Measurements from ENCODE around the gene GIN1. TPM values are rescaled to one million over a fixed set of nuclear protein-coding genes. Genes with fewer than 3 reads are reported as not detected.

GIN1 gene
- total and polyA plus RNA-seq, 4 experiments from 2014 or later = 10.0 to 15.2 (median 12.5) TPM

DNA sequence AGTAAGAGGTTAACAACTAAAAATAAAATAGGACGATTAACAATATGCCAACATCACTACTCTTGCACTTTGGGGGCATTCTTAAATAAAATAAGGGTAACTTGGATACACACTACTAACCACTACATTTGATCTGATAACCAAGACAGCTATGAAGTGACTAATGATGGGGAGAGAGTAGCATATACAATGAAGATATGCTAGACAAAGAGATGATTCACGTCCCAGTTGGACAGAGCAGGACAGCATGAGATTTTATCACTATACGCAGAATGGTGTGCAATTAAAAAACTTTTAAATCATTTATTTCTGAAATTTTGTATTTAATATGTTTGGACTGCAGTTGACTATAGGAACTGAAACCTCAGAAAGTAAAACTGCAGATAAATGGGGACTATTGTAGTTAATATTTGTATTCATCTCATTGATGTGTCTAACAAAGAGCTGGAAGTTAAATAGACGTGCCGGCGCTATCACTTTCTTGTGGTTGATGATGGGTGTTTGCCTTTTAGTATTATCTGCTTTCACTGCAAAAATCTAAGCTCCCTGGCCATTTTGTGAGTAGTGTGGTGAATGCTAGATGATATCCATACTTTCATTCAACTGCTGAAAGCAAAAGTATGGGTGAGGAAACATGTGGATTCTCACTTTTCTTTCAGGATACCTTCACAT, 18.7 kb downstream of the GIN1 start:
- Mint-ChIP-seq H3K4me1 (peaks cover 0 to 2% (median 0%) of the 10 kb centered on the region in 4 donors), H3K36me3 (peaks cover 40 to 44% of the 10 kb centered on the region in 2 donors), H3K4me3 (no peak overlapping the region), H3K9me3 (no peaks in the 10 kb centered on the region), H3K27me3 (no peaks in the 10 kb centered on the region), H3K27ac (no peak overlapping the region)
- no peak overlapping the region for H3K4me3 ChIP-seq (ENCODE audit: low read length in 2 of 2)
- H3K4me1 ChIP-seq (ENCODE audit: insufficient read depth, low read length) = no peaks in the 10 kb centered on the region
- DNase-seq = no peak
- no peak overlapping the region for H3K27ac ChIP-seq (ENCODE audit: low read depth, low read length)
- H3K27me3 ChIP-seq (ENCODE audit: insufficient read depth, low read length) = no peaks in the 10 kb centered on the region
- no peaks in the 10 kb centered on the region for H3K9me3 ChIP-seq (ENCODE audit: control insufficient read depth in 1 of 2, low read length in 2 of 2)
- no peaks in the 10 kb centered on the region for H3K36me3 ChIP-seq (ENCODE audit: insufficient read depth, low read length)
- ChIA-PET CTCF (ENCODE audit: partially characterized antibody) (interaction anchor here (0.7 kb wide), 1 partner anchor 320 kb away, joined by 3 read pairs; no protein-coding TSS in a partner anchor), POLR2A (ENCODE audit: partially characterized antibody) (no interaction called here)
- intact Hi-C loops (cut with micrococcal nuclease) = no loop called here

DNA sequence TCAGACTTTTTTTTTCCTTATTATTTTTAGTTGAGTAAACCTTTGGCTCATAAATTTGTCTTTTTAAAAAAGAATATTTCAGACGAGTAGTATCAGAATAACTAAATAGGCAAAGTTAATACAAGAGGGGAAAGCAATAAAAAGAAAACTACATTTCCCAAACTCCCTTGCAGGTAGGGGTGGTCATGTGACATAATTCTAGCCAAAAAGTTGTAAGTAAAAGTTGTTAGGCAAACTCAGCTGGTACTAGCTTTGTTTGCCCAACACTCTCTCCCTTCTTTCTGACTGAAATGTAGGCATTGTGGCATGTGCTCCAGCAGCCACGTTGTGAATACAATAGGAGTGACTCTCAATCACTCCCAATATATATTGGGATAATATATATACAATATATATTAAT, 20.9 kb downstream of the GIN1 start:
- Mint-ChIP-seq H3K9me3 (no peaks in the 10 kb centered on the region), H3K4me1 (peaks cover 0 to 2% (median 0%) of the 10 kb centered on the region in 4 donors), H3K27me3 (no peaks in the 10 kb centered on the region), H3K36me3 (peaks cover 43 to 50% of the 10 kb centered on the region in 2 donors), H3K27ac (no peak overlapping the region), H3K4me3 (no peak overlapping the region)
- DNase-seq = no peak
- intact Hi-C loops (cut with micrococcal nuclease) = no loop called here
- Histone ChIP-seq H3K4me1 (ENCODE audit: insufficient read depth, low read length) (no peaks in the 10 kb centered on the region), H3K36me3 (ENCODE audit: insufficient read depth, low read length) (no peaks in the 10 kb centered on the region), H3K4me3 (ENCODE audit: low read length in 2 of 2) (no peak overlapping the region), H3K27ac (ENCODE audit: low read depth, low read length) (no peak overlapping the region), H3K9me3 (ENCODE audit: control insufficient read depth in 1 of 2, low read length in 2 of 2) (no peaks in the 10 kb centered on the region), H3K27me3 (ENCODE audit: insufficient read depth, low read length) (no peaks in the 10 kb centered on the region)
- CTCF ChIA-PET (ENCODE audit: partially characterized antibody) = no interaction called here
- POLR2A ChIA-PET (ENCODE audit: partially characterized antibody) = interaction anchor here (1.3 kb wide), 1 partner anchor 21 kb away, joined by 5 read pairs; the partner anchor contains the start of genes GIN1 and PPIP5K2

DNA sequence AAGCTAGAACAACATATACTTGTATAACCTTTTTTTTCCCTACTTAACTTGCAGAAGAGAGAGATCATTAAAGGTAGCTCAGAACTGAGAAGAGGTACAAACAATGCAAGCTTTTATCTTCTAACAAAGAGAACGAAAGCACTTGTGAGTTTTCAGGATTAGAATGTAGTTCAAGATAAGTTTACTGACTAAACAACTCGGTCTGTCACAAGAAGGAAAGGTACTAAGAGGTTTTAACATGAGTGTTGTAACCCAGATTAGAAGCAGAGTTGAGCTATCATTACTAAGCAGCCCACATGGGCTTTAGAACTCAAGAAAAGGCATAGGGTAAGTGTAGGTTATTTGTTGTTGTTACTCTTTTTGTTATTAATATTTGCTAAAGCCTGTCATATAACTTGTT, 25.2 kb downstream of the GIN1 start:
- H3K4me1 Mint-ChIP-seq = peaks cover 0 to 2% (median 0%) of the 10 kb centered on the region in 4 donors
- peaks cover 44 to 52% of the 10 kb centered on the region in 2 donors for H3K36me3 Mint-ChIP-seq
- no peak overlapping the region for H3K4me3 Mint-ChIP-seq
- no peak for DNase-seq
- Histone ChIP-seq H3K36me3 (ENCODE audit: insufficient read depth, low read length) (no peaks in the 10 kb centered on the region), H3K27me3 (ENCODE audit: insufficient read depth, low read length) (no peaks in the 10 kb centered on the region), H3K4me1 (ENCODE audit: insufficient read depth, low read length) (no peaks in the 10 kb centered on the region), H3K27ac (ENCODE audit: low read depth, low read length) (no peak overlapping the region), H3K4me3 (ENCODE audit: low read length in 2 of 2) (no peak overlapping the region), H3K9me3 (ENCODE audit: control insufficient read depth in 1 of 2, low read length in 2 of 2) (no peaks in the 10 kb centered on the region)
- intact Hi-C loops (cut with micrococcal nuclease) = no loop called here
- H3K27me3 Mint-ChIP-seq = no peaks in the 10 kb centered on the region
- no peaks in the 10 kb centered on the region for H3K9me3 Mint-ChIP-seq
- peak overlapping the region in 1 of 7 donors; percentile 46 for H3K27ac Mint-ChIP-seq
- CTCF ChIA-PET (ENCODE audit: partially characterized antibody) = no interaction called here
- POLR2A ChIA-PET (ENCODE audit: partially characterized antibody) = no interaction called here

DNA sequence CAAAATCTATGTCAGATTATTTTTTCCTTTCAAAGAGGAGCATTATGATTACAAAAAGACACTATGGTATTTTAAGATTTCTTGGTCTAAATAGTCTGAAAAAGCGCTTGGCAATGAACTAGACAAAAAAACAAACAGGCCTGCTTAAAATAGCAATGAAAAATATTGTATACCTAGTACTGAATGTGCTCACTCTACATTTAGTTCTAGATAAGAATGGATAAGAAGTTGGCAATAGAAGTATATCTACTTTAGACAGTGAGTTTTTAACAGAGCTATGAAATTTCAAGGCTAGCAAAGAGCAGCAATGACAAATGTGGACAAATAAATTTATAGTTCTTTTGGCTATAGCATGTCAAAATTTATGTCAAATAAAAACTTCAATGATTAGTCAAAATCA, 26.2 kb downstream of the GIN1 start:
- Histone ChIP-seq H3K9me3 (ENCODE audit: control insufficient read depth in 1 of 2, low read length in 2 of 2) (no peaks in the 10 kb centered on the region), H3K27me3 (ENCODE audit: insufficient read depth, low read length) (no peaks in the 10 kb centered on the region), H3K27ac (ENCODE audit: low read depth, low read length) (no peak overlapping the region), H3K36me3 (ENCODE audit: insufficient read depth, low read length) (no peaks in the 10 kb centered on the region), H3K4me1 (ENCODE audit: insufficient read depth, low read length) (no peaks in the 10 kb centered on the region), H3K4me3 (ENCODE audit: low read length in 2 of 2) (no peak overlapping the region)
- Mint-ChIP-seq H3K27ac (no peak overlapping the region), H3K4me3 (no peak overlapping the region), H3K9me3 (no peaks in the 10 kb centered on the region), H3K4me1 (peaks cover 0 to 2% (median 0%) of the 10 kb centered on the region in 4 donors), H3K36me3 (peaks cover 47 to 55% of the 10 kb centered on the region in 2 donors), H3K27me3 (no peaks in the 10 kb centered on the region)
- CTCF ChIA-PET (ENCODE audit: partially characterized antibody) = no interaction called here
- intact Hi-C loops (cut with micrococcal nuclease) = no loop called here
- POLR2A ChIA-PET (ENCODE audit: partially characterized antibody) = no interaction called here
- DNase-seq = no peak

DNA sequence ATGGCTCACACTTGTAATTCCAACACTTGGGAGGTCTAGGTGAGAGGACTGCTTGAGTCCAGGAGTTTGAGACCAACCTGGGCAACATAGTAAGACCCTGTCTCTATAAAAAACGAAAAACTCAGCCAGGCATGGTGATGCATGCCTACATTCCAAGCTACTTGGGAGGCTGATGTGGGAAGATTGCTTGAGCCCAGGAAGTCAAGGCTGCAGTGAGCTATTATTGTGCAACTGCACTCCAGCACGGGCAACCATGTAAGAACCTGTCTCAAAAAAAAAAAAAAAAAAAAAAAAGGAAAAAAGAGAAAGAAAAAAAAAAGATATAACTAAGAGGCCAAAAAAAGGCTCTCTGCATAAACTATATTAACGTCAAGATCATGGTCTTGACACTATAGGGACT, 27.3 kb downstream of the GIN1 start:
- peaks cover 0 to 2% (median 0%) of the 10 kb centered on the region in 4 donors for H3K4me1 Mint-ChIP-seq
- Histone ChIP-seq H3K36me3 (ENCODE audit: insufficient read depth, low read length) (no peaks in the 10 kb centered on the region), H3K9me3 (ENCODE audit: control insufficient read depth in 1 of 2, low read length in 2 of 2) (no peaks in the 10 kb centered on the region), H3K4me1 (ENCODE audit: insufficient read depth, low read length) (no peaks in the 10 kb centered on the region), H3K4me3 (ENCODE audit: low read length in 2 of 2) (no peak overlapping the region), H3K27ac (ENCODE audit: low read depth, low read length) (no peak overlapping the region), H3K27me3 (ENCODE audit: insufficient read depth, low read length) (no peaks in the 10 kb centered on the region)
- intact Hi-C loops (cut with micrococcal nuclease) = no loop called here
- DNase-seq = no peak
- peaks cover 0 to 3% (median 0%) of the 10 kb centered on the region in 8 donors for H3K9me3 Mint-ChIP-seq
- ChIA-PET CTCF (ENCODE audit: partially characterized antibody) (no interaction called here), POLR2A (ENCODE audit: partially characterized antibody) (no interaction called here)
- H3K27ac Mint-ChIP-seq = no peak overlapping the region
- H3K36me3 Mint-ChIP-seq = peaks cover 57% of the 10 kb centered on the region in 2 donors
- H3K27me3 Mint-ChIP-seq = no peaks in the 10 kb centered on the region
- H3K4me3 Mint-ChIP-seq = no peak overlapping the region

DNA sequence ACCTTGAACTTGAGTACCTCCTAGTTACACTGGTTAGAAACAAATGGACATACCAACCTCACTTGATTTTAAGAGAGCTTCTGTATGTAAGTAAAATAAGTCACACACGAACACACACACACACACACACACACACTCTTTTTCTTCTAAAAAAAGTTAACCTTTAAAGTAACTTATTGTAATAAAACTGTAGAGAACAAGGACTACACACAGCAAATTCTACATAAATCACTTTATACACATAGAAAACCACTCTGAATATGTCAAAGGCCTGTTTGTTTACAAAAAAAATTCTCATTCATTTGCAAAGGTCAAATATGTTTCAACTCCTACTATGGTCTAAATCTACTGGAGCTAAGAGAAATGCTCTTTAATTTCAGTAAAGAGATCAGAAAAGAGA, 29.1 kb downstream of the GIN1 start:
- peaks cover 0 to 2% (median 0%) of the 10 kb centered on the region in 4 donors for H3K4me1 Mint-ChIP-seq
- no peak overlapping the region for H3K27ac Mint-ChIP-seq
- no peaks in the 10 kb centered on the region for H3K27me3 ChIP-seq (ENCODE audit: insufficient read depth, low read length)
- H3K4me3 Mint-ChIP-seq = no peak overlapping the region
- H3K4me3 ChIP-seq (ENCODE audit: low read length in 2 of 2) = no peak overlapping the region
- CTCF ChIA-PET (ENCODE audit: partially characterized antibody) = no interaction called here
- peaks cover 2 to 11% (median 7%) of the 10 kb centered on the region in 8 donors for H3K9me3 Mint-ChIP-seq
- H3K9me3 ChIP-seq (ENCODE audit: control insufficient read depth in 1 of 2, low read length in 2 of 2) = no peaks in the 10 kb centered on the region
- H3K27me3 Mint-ChIP-seq = no peaks in the 10 kb centered on the region
- no peak for DNase-seq
- H3K4me1 ChIP-seq (ENCODE audit: insufficient read depth, low read length) = no peaks in the 10 kb centered on the region
- H3K36me3 Mint-ChIP-seq = peaks cover 57 to 59% of the 10 kb centered on the region in 2 donors
- intact Hi-C loops (cut with micrococcal nuclease) = no loop called here
- POLR2A ChIA-PET (ENCODE audit: partially characterized antibody) = no interaction called here
- no peak overlapping the region for H3K27ac ChIP-seq (ENCODE audit: low read depth, low read length)
- peaks cover 13% of the 10 kb centered on the region for H3K36me3 ChIP-seq (ENCODE audit: insufficient read depth, low read length)

DNA sequence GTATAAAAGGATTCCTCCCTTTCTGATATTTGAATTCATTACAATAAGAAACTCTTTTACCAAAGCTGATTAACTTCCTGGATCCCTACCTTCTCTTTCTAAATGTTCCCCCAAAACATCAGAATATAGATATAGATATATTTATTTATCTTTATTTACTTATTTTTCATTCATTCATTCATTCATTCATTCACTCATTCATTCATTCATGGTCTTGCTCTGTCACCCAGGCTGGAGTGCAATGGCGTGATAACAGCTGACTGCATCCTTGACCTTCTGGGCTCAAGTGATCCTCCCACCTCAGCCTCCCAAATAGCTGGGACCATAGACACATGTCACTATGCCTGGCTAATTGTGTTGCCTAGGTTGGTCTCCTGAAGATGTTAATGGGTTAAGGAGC, 30.7 kb downstream of the GIN1 start:
- Histone ChIP-seq H3K27ac (ENCODE audit: low read depth, low read length) (no peak overlapping the region), H3K4me3 (ENCODE audit: low read length in 2 of 2) (no peak overlapping the region), H3K4me1 (ENCODE audit: insufficient read depth, low read length) (no peaks in the 10 kb centered on the region), H3K27me3 (ENCODE audit: insufficient read depth, low read length) (no peaks in the 10 kb centered on the region), H3K36me3 (ENCODE audit: insufficient read depth, low read length) (peaks cover 16% of the 10 kb centered on the region), H3K9me3 (ENCODE audit: control insufficient read depth in 1 of 2, low read length in 2 of 2) (no peaks in the 10 kb centered on the region)
- Mint-ChIP-seq H3K9me3 (peaks cover 2 to 27% (median 21%) of the 10 kb centered on the region in 8 donors), H3K36me3 (peaks cover 55 to 65% of the 10 kb centered on the region in 2 donors), H3K27ac (no peak overlapping the region), H3K27me3 (no peaks in the 10 kb centered on the region), H3K4me1 (peaks cover 0 to 2% (median 0%) of the 10 kb centered on the region in 4 donors), H3K4me3 (no peak overlapping the region)
- ChIA-PET CTCF (ENCODE audit: partially characterized antibody) (no interaction called here), POLR2A (ENCODE audit: partially characterized antibody) (no interaction called here)
- DNase-seq = no peak
- intact Hi-C loops (cut with micrococcal nuclease) = no loop called here

Measured in CD4-positive, alpha-beta memory T cell (primary cell).